GM19397 (cell line): Measurements from ENCODE around the gene AGR3.
"Not testable (repeated sequence)": the region's sequence is repeated elsewhere in the genome, so short reads cannot be mapped to it uniquely, and the experiment has no call there.

Experiments used
- ATAC-seq: cut with Tn5 transposase; IDR thresholded peaks from one replicate; pipeline ENCODE4 v1.9.1; 2021; ENCODE audit warnings: mild to moderate bottlenecking, moderate library complexity; ENCODE audit not compliant: unreplicated experiment

Gene AGR3

DNA sequence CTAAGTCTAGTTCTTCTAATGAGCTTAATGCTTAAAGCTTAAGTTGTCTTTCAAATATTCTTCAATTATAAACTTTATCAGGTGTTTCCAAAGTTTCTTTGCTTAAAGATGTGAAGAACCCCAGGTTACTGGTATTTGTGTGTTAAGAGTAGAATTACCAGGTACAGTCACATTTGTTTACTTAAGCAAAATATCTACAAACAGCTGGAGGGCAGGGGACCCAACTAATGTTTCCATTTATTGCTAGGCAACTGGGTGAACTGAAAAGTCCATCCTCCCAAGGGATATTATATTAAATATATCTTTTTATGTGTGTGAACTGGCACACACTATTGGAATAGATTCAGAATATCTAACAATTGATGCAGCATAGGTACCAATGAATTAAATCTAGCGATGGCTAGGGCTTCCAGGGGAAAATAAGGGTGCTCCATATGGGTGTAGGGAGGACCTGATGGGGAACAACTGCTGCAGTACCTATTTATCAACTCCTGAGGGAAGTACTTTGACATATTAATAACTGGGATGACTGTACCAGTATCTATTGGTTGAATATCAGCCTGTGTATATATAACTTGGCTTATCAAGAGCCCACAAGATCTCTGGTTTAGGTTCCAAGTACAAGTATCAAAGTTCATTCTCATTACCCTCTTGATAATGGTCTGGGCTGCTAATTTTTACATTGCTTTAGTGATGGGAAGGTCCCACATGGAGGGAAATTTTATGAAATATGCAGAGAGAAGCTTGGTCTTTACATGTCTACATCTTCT, 10.3 kb upstream of the AGR3 start:
- no peak for ATAC-seq

DNA sequence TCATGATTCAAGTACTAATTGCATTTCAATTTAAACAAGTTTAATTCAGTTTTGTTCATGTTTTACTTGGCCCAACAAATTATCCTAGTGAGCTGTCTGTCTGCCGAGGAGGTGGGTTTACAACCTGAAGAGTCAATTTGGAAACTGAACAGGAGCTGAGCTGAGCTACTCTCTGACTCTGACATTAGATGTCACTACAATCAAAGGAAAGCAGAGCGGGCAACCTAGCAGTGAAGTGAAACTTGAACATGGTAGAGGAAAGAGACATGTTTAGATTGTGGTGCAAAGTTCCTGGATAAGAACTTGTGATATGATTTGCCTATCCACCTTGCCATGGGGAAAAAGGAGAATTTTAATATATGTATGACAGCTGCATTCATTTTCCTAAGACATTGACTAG, 9.6 kb upstream of the AGR3 start:
- peak; percentile 68 for ATAC-seq

DNA sequence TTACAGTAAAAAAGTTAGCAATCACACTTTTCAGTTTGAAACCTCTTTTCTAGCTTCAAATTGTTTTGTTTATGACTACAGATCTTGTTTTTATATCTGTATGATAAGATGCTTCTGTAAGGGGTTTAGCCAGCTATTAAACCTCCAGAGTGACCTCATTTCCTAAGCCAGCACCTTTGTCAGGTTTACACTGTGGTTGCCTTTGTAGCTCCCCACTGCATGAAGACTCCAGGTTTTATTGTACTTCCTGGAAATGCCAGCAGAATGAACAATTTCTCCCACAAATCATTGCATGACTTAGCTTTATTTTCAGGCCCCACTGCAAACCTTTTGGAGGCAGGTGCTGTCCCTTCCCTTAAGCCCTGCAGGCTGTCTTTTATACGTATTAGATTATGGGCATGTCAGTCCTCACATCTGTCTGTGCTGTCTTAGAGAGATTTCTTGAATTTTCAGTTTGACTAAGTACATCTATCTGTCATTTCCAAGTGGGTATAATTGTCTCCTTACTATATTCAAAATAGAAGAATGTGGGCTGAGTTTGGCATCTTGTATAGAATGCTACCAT, 8.2 kb upstream of the AGR3 start:
- no peak for ATAC-seq

DNA sequence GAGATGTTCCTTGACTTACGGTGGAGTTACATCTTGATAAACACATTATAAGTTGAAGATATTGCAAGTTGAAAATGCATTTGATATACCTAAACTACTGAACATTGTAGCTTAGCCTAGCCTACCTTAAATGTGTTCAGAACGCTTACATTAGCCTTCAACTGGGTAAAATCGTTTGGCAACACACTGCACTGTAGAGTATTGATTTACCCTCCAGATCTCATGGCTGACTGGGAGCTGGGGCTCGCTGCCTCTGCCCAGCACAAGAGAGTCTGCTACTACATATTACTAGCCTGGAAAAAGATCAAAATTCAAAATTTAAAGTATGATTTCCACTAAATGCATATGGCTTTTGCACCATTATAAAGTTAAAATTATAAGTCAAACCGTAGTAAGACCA, 7.5 kb upstream of the AGR3 start:
- ATAC-seq = no peak

DNA sequence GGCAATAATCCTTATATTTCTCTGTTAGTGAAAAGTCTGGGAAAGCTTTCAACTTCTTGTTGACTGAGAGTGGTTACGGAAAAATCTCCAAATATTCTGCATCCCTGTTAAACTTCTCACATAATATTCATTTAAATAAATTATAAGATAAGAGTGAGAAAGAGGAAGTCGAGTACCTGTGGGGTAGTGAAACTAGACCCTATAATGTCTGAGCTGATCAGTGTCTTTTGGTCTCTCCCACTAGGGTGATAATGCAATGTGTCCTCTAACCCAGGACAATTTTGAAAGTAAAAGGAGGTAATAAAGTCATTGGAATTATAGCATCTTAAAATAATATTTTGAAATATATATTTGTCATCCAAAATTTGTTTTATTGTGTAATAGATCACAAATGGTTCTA, 2.1 kb upstream of the AGR3 start:
- ATAC-seq = no peak

DNA sequence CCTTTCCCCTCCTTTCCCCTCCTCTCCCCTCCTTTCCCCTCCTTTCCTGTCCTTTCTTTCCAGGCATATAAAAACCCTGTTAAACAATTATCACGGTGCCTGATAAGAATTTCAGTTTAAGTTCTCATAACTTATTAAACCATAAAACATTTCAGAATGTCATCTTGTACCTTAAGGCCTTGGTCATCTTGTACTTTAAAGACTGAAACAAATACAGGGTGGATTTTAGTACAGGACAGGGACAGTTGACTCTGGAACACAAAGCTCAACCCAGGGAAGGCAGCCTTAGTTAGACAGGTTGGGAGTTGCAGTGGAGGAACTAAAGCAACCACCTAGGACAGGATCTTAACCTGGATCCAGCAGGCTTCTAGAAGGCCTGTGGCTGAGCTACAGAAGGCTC, 1.2 kb downstream of the AGR3 start:
- ATAC-seq = no peak

DNA sequence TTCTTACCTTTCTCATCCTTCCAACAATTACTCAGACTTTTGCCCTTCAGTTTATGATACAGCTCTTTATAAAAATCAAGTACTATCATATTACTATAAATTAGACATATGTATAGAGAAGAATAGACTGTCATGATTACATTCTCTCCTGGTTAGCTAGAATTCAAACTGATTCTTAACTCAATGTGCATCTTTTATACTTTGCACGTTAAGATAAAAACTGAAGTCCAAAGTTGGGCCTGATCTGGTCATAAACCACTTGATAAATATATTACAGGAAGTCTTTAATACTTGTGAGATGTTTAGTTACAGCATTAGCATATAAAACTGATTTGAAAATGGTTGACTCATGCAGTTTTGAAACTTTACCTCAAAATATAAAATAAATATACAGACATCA, 2.6 kb downstream of the AGR3 start:
- ATAC-seq = no peak

DNA sequence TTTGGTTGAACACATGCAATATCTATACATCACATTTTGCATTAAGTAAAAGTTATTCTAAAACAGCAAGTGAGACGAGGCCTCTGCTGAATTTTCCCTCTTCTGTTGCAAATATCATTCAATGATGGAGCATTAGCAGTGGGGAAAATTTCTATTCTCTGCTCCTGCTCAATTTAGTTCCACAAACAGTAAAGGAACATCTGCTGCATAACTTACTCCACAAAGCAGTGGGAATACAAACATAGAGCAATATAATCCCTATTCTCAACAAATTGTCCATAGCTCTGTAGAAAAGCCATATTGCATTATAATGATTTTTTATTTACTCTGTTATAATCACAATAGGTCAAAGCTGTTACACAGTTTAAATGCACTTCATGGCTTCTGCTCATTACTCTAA, 5.9 kb downstream of the AGR3 start:
- ATAC-seq = no peak

DNA sequence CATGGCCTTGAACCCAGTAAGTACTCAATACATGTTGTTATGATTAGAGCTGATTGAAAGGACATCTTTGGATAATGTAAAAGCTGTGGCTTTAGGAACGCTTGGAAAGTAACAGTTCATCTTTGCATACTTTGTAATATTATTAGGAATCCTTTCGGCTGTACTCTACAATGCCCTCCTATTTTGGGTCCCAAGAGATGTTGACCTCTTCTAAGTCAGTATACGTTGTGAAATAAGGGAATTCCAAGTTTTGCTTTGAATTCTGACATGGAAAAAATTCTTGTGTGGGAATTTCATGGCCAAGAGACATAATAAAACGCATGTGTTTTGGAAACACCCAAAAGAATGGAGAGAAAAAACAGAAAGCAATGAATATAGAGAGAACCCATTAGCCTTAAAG, 7.7 kb downstream of the AGR3 start:
- ATAC-seq = no peak

DNA sequence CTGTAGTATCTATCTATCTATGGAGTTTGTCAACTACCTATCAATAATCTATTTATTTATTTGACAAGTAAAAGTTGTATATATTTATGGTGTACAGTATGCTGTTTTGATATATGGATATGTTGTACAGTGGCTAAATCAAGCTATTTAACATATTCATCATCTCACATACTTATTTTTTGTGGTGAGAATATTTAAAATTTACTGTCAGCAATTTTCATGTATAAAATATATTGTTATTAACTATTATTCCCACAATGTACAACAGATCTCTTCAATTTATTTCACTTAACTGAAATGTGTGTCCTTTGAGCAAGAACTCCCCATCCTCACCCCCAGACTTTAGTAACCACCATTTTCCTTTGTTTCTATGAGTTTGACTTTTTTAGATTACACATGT, 14.5 kb downstream of the AGR3 start:
- ATAC-seq = no peak

DNA sequence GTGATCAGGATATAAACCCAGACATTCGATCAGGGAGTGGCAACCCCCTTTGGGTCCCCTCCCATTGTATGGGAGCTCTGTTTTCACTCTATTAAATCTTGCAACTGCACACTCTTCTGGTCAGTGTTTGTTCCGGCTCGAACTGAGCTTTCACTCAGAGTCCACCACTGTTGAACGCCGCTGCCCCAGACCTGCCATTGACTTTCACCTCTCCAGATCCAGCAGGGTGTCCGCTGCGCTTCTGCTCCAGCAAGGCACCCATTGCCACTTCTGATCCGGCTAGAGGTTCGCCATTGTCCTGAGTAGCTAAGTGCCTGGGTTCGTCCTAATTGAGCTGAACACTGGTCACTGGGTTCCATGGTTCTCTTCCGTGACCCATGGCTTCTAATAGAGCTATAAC, 28.6 kb downstream of the AGR3 start:
- ATAC-seq = not testable (repeated sequence)

DNA sequence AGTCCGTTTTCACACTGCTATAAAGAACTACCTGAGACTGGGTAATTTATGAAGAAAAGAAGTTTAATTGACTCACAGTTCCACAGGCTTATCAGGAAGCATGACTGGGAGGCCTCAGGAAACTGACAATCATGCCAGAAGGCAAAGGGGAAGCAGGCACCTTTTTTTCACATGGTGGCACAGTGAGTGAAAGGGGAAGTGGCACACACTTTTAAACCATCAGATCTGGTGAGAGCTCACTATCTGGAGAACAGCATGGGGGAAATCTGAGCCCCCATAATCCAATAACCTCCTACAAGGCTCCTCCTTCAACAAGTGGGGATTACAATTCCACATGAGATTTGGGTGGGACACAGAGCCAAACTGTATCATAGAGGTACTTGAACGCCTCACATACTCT, 30.0 kb downstream of the AGR3 start:
- no peak for ATAC-seq

DNA sequence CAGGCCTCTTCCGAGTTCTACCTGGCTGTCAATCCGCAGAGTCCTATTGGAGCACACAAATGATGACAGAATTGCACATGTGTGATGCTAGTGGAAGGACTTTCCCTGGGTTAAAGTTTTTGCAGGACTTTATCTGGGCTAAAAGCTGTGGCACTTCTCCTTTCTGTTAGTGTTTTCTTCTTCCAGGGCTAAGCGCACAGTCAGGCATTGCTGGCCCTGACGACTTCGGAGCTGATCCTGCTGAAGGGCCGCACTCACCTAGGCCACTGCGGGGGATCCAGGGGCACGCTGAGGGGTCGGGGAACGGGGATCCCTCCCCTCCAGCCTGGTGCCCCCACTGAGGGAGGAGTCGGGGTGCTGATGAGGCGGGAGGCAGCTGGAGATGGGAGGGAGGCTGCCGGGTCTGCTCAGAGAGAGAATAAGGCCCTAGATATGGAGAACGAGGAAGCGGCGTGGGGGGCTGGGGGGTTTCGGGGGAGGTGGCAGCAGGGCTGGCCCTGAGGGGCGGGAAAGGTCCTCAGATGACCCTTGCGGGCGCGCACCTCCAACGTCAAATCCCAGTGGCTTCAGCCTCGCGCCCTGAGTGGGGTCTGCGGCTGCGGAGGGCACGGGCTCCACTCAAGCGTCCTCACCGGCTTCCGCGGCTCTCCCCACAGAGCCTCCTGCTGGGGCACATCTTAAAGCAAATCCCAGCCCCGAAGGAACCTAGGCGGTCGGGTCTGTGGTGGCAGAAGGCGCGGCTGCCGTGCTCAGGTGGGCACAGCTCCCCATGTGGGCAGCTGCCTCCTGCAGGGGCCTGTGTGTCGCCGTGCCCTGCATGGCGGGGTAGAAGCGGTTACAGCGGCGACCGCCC, 30.9 kb downstream of the AGR3 start:
- ATAC-seq = no peak

DNA sequence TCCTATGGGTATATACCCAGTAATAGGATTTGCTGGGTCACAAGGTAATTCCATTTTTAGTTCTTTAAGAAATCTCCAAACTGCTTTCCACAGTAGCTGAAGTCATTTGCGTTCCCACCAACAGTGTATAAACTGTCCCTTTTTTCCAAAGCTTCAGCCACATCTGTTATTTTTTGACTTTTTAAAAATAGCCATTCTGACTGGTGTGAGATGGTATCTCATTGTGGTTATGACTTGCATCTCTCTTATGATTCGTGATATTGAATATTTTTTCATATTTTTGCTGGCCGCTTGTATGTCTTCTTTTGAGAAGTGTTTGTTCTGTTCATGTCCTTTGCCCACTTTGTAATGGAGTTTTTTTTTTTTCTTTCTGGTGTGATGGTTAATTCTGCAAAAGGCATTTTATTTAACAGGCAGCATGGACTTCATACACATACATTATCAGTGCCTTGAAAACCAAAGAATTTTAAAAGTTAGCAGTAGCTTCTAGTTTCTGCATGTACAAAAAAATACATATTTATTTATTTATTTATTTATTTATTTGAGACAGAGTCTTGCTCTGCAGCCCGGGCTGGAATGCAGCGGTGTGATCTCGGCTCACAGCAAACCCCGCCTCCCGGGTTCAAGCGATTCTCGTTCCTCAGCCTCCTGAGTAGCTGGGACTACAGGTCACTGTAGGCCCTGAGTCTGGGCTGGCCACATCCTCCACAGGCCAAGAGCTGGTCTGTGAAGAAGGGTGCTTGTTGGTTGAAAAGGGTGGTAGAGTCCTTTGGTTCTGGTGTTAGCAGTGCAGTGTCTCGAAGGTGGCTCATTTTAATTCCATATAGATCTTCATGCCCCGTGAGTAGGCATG, 32.3 kb downstream of the AGR3 start:
- no peak for ATAC-seq

DNA sequence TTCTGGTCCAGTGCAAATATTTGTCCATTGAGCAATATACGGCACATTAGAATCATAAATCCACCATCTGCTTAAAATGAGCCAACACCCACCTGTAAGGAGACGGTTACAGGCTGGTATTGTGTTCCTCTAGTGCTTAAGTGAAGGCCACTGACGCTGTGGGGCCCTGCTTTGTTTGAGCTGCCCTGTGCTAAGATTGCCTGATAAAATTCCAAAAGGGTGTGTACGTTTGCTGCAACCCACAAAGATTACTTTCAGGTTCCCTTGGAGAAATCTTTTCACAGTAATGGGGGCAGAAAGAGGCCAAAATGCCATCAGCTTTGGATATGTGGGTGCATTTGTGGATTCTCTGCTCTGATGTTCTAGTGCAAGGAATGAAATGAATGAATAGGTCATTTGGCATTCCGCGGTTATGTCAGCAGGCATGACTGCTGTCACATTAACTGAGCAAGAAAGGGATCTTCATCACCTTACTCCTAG, 34.4 kb downstream of the AGR3 start:
- ATAC-seq = no peak

DNA sequence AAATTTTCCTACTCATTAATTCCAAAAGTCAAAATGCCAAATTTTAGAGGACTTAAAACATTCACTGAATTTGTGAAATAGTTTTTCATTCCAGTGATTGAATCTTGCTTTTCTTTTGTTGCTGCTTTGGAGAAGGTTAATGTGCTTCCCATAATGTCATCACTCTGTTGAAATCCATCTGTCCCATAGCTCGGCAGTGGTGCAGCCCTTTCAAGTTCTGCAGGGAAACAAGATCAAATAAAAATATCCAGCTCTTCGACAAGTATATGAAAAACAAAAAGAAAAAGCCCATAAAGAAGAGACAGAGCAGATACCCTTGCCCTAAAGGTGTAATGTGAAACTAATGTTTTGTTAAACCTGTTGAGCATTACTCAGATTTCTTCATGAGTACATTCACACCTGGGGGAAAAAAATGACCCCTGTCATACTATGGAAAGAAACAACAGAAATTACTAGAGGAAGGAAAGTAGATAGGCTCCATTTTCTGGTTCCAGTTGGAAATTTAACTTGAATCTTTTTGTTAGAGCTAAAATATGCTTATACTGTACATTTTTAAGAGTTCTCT, 35.1 kb downstream of the AGR3 start:
- ATAC-seq = no peak

DNA sequence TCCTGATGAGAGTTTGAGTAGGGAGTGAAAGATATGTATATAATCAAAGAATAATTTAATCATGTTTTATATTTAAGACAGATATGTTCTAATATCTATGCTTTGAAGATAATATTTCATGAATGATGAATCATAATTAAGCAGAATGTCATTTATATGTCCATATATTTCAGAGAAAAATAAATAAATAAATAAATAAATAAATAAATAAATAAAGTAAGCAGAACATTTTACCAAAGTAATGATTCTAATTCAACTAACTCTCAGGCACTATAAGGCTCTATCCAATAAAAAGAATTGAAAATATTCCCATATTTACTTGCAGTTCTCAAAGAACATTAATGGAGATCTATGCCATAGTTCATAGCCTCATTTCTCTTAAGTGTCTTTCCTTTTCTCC, 36.0 kb downstream of the AGR3 start:
- no peak for ATAC-seq

DNA sequence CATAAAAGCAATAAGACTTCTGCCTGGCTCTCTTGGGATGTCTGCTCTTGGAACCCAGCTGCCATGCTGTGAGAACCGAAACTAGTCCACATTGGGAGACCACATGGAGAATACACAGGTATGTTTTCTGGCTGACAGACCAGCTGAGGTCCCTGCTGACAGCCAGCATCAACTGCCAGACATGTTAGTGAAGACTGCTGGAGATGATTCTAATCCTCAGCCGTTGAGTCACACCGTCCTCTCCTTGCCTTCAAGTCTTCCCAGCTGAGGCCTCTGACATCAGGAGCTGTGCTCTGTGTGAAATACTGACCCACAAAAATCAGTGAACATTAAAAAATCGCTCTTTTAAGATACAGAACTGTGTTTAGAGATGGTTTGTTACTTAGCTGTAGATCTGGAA, 40.1 kb downstream of the AGR3 start:
- ATAC-seq = no peak

DNA sequence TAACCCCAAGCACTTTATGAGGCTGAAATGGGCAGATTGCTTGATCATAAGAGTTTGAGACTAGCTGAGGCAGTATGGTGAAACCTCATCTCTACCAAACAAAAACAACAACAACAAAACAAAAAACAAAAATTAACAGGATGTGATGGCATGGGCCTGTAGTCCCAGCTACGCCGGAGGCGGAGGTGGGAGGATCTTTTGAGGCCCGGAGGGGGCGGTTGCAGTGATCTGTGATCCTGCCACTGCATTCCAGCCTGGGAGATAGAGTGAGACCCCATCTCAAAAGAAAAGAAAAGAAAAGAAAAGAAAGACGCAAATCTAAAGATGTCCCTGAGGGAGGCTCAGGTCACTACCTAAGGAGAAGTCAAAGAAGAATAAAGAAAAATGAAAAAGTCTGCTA, 41.7 kb downstream of the AGR3 start:
- ATAC-seq = no peak

DNA sequence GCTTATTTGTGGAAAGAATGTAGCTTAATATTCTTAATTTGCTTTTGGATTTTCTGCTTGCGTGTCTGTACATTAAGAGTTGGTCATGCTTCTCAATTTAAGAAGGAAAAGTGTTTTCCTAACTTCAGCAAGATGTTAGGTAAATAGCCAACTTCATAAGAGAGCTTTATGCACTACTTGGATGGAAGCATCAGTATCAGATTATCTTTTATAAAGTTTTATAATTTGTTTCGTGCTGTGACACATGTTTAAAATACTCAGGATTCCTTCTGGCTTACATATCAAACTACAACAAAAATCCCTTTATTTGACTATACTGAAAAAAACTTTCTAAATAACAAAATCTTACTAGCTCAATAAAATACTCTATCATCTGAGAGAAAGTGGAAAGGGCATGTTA, 42.1 kb downstream of the AGR3 start:
- ATAC-seq = no peak

DNA sequence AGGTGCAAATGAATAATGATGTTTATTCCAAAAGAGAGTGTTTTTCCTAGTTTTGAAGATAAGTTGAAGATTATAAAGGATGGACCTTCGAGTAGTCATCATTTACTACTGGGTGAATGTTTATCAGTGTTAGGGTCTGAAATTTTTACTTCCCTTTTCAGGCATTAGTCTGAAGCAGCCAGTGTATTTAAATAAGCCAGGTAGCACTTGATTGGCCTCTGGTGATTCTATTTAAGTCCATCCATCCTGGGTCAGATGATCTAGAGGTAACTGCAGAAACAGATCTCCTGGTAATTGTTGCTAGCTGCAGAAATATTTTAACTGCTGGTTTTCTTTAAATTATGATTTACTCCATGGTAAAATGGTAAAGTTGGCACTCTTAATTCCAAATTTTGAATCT, 42.9 kb downstream of the AGR3 start:
- no peak for ATAC-seq
